ENCODE results near the gene C2CD2L.
"Not testable (repeated sequence)": the region's sequence is repeated elsewhere in the genome, so short reads cannot be mapped to it uniquely, and the experiment has no call there.

Gene C2CD2L

GRCh38 chr11:119116235-119116594, 9.1 kb downstream of the C2CD2L start:
- DNase-seq, result no peak

DNA sequence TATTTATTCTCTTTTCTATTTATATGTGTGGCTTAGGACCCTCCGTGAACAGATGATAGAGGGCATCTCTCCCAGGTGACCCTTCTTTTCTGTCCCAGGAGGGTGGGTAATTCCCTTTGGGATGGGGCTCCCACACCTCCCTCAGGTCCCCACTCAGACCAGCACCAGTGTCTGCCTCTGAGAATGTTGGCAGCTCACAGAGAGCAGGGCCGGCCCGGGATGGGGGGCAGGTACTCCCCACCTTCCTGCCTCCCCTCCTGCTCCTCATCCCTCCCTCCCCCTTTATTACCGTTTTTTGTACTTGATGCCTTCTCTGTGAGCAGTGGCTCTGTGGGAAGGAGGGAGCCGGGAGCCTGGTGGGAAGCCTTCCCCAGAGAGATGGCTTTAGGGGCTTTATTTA, 9.5 kb downstream of the C2CD2L start:
- no peak for DNase-seq

- no peak for DNase-seq
These were observed 10.0 kb downstream of the C2CD2L start for GRCh38 chr11:119117004-119117706.

DNA sequence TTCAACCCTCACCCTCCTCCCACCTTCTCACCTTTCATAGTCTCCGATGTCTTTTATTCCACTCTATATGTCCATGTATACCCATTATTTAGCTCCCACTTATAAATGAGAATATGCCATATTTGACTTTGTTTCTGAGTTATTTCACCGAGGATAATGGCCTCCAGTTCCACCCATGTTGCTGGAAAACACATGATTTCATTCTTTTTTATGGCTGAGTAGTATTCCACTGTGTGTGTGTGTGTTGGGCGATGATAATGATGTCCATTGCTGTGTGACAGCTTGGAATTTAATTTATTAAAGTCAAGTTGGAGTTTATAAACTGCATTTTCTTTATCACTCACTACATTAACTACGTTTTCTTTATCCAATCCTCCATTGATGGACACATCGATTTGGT, 11.1 kb downstream of the C2CD2L start:
- no peak for DNase-seq

DNA sequence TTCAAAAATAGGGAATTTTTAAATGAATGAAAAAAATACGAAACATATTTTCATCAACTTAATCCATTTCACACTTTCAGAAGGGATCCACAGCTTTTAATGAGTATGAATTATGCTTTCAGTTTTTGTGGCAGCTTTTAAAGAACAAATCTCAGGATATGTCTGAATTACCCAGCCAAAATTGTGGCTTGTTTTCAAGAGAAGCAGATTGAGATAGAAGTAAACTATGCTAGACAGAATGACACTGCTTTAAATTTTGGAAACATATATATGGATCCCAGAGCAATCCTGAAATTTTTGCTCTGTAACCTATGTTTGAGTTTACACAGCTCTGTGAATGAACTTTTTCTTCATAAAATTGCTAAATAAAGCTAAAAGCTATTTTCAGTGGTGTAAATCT, 11.8 kb downstream of the C2CD2L start:
- no peak for DNase-seq

DNA sequence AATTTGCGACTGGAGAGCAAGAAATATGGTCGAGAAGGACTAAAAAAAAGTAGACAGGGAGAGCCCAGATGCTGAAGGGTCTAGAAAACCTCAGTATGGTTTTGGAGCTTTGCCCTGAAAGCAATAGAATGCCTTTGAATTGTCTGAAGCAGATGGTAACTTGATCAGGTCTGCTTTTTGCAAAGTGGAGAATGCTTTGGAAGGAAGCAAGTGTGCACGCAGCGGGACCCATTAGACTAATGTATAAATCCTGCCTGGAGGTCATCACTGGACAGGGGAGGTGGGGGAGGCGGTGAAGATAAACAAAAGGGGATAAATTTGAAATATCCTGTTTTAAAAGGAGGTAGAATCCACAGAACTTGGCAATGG, 13.5 kb downstream of the C2CD2L start:
- no peak for DNase-seq

DNA sequence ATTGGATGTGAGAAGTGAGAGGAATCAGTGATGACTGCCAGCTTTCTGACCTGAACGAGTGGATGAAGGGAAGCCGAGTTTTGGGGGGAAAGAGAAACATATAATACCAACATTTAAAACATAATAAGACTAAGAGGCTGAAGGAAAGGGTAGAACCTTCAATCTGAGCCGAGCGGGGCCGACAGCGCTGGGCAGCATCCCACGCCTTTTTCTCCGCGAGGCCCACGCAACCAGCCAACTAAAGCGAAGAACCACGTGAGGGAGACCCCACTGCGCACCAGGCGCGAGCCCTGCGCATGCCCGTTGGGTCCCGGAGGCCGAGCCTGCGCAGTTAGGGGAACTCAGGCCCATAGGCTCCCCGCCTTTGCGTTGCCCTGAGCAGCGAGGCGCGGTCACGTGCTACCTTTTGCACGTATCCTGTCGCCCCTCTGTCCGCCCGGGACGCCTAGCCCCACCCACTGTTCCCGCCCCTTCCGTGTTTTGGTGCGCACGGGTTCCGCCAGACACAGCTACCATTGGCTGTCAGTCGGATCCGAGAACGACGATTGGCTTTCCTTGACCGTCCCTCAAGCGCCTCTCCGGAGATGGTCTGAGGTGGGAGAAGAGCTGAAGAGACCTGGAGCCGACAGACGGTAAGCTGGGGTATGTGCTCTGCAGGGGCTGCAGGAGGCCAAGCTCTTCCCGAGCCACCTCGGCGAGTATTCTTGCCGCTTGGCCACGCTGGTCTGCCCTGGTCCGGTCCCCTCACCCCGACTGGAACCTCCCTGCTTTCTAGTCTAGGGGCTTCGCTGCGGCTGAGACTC, 14.1 kb downstream of the C2CD2L start, which contains the start of gene HINFP:
Gene HINFP (plus strand): TSS at position 573 of the 803 bp plus-strand sequence. CDS start 5,365 bp downstream, outside the sequence.
- peak; percentile 94 for DNase-seq

DNA sequence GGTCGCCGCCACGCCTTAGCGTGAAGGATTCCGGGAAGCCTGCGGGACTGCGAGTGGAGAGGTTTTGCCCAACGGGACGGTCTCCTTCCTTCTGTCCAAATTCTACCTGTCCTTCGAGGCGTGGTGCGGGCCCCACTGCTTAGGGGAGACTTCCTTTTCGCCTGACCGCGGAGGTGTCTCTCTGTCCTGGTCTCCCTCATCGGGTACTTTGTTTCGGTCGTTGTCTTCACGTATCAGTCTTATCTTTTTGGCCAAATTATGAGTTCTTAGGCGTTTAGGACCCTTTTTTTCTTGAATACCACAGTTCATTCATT, 14.6 kb downstream of the C2CD2L start:
- DNase-seq, result no peak

- DNase-seq, result no peak
These were observed 18.7 kb downstream of the C2CD2L start for GRCh38 chr11:119125821-119126220.

- no peak for DNase-seq
These were observed 19.6 kb downstream of the C2CD2L start for GRCh38 chr11:119126675-119127268.

GRCh38 chr11:119130662-119131061, 23.5 kb downstream of the C2CD2L start:
- DNase-seq, result no peak

- no peak for DNase-seq
These were observed 27.3 kb downstream of the C2CD2L start for GRCh38 chr11:119134389-119134978.

GRCh38 chr11:119139276-119139675, 32.1 kb downstream of the C2CD2L start:
- DNase-seq, result not testable (repeated sequence)

GRCh38 chr11:119144825-119145486, 37.8 kb downstream of the C2CD2L start:
- peak; percentile 58 for DNase-seq

DNA sequence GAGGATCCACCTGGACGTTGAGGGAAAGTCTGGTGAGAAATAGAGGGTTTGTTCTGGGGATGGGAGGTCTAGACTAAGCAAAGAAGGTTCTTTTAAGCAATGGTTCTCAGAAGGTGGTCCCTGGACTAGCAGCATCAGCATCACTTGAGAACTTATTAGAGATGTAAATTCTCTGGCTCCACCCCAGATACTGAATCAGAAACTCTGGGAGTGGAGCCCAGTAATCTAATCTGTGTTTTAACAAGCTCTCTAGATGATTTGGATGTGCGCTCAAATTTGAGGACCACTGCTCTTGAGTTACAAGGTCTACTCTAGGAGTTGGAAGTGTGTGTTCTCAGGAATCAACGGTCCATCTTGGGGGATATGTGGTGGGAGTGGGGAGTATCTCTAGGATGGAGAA, 38.4 kb downstream of the C2CD2L start:
- DNase-seq, result no peak

GRCh38 chr11:119147604-119148333, 40.6 kb downstream of the C2CD2L start:
- DNase-seq, result no peak

DNA sequence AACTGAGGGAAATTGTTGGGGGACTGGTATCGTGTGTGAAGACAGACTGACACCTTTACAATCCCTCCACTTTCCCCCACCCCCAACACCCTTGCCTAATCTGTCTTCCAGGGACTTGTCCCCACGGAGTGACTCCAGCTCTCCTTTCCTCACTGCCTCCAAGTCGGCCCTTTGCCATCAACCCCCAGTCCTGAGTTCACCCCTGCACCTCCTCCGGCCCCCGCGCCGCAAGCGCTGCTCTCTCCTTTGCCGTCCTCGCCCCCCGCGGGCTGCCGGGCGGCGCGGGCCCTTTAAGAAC, 41.5 kb downstream of the C2CD2L start:
- no peak for DNase-seq

DNA sequence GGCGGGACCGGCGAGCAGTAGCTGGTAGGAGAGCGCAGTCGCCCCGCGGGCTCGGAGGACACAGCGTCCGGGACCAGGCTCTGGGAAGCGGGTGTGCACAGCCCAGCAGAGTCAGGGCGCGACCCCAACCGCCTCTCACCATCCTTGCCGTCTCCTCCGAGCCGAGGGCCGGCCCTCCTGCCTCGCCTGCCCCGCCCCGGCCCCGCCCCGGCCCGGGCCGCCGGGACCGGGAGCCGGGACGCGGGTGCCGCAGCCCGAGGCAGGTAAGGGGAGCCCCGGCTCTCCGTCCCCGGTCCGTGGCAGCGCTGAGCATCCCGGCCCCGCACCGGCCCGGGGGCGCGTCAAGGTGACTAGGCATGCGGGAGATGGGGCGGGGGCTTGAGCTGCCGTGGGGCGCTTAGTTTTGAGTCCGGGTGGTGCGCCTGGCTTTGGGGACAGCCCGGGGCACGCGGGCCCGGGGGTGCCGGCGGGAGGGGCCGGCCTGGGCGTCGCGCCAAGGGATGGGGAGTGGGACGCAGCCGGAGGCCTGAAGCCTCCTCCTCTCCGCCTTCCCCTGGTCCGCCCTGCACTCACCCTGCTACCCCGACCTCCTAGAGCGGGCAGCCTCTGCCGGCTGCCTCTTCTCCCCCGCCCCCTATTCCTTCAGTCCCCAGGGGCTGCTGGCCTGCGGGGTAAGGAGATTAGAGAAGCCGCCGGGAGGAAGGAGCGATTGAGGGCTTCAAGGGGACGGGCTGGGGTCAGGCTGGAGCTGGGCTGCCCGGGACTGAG, 42.1 kb downstream of the C2CD2L start, which contains the start of gene ABCG4:
Gene ABCG4 (plus strand): TSS at position 35 of the 768 bp plus-strand sequence. CDS start 914 bp downstream, outside the sequence.
- no peak for DNase-seq

GRCh38 chr11:119149786-119150275, 42.7 kb downstream of the C2CD2L start:
- no peak for DNase-seq

DNA sequence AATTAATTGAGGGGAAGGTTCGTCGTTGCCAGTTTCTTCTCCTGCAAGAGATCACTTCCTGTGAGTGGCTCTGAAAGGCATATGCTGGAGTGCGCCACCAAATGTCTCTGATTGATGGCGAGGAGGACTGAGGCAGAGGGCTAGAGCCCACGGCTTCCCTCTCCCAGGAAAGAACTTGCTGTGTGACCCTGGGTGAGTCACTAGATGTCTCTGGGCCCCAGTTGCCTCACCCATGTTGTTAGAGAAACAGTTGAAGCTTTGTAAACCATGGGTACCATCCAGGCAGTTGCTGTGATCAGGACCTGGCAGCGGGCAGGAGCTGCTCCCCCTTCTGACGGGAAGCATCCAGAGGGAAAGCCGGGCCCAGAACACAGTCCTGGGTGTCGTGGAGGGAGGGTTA, 44.9 kb downstream of the C2CD2L start:
- no peak for DNase-seq

DNA sequence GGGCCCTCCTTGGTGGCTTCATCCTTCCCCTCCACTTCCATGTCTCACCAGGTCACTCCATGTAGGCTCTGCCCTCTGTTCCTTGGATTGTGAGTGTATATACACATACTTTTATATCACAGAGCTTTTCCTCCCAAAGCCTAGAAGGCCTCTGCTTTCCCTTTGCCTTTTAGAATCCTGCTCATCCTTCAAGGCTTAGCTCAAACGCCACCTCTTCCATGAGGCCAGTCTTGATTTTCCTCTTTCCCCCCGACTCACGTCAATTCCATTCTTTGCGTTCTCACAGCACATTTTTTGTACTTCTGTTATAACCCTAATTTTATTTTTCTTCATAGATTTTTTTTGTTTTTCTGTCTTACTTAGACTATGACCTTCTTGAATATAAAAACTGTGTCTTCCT, 45.5 kb downstream of the C2CD2L start:
- no peak for DNase-seq
